Memory B cell (primary cell): ENCODE results near the gene SNCB.
A peak's percentile ranks its signal among the peaks of the same experiment; 100 is the strongest.

Source experiments
- ATAC-seq: fragments of 150-1000 bp; cut with Tn5 transposase; 2 replicates; pipeline ENCODE4 v1.10.0; 2021; ENCODE audit warnings: low read depth, mild to moderate bottlenecking, moderate library complexity
- DNase-seq, 2 donors: peaks; one replicate each; pipeline ENCODE4 v3.0.0; 2022; ENCODE audit warnings: low spot score in 2 of 2
- H3K27ac Mint-ChIP-seq: one replicate; pipeline ENCODE4 v1.8.0; 2022; ENCODE audit warnings: mild to moderate bottlenecking, moderate library complexity, mixed read lengths
- H3K27me3 Mint-ChIP-seq: one replicate; pipeline ENCODE4 v1.8.0; 2022; ENCODE audit warnings: mixed read lengths
- H3K36me3 Mint-ChIP-seq: one replicate; pipeline ENCODE4 v1.8.0; 2022; ENCODE audit warnings: mild to moderate bottlenecking, mixed read lengths
- H3K4me1 Mint-ChIP-seq: one replicate; pipeline ENCODE4 v1.8.0; 2022; ENCODE audit warnings: mixed read lengths
- H3K4me3 Mint-ChIP-seq: one replicate; pipeline ENCODE4 v1.8.0; 2022; ENCODE audit warnings: mild to moderate bottlenecking, moderate library complexity, mixed read lengths
- H3K9me3 Mint-ChIP-seq: one replicate; pipeline ENCODE4 v1.8.0; 2022; ENCODE audit warnings: mixed read lengths

The SNCB gene

GRCh38 chr5:176581361-176581760, 49.0 kb downstream of the SNCB start:
- DNase-seq = no peak
- H3K9me3 Mint-ChIP-seq = no peaks in the 10 kb centered on the region
- no peak overlapping the region for H3K27ac Mint-ChIP-seq
- H3K4me3 Mint-ChIP-seq = no peak overlapping the region
- peaks cover 3% of the 10 kb centered on the region for H3K27me3 Mint-ChIP-seq
- H3K36me3 Mint-ChIP-seq = peaks cover 2% of the 10 kb centered on the region
- peaks cover 7% of the 10 kb centered on the region for H3K4me1 Mint-ChIP-seq
- no peak for ATAC-seq

DNA sequence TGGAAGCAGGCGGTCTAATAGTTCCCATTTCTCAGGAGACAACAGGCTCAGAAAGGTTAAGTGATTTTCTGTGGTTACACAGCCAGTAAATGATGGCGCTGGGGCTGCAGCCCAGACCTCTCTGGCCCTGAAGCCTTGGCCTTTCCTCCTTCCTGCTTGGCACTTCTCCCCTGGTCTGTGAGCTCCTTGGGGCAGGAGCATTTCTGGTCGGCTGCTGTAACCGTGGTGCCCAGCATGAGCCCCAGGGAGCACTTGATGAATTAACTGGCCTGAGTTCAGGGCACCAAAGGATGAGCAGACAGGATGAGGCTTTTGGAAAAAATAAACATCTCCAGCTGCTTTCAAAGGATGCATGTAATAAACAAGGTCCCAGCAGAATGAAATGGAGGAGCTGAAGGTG, 51.0 kb downstream of the SNCB start:
- Mint-ChIP-seq H3K4me3 (no peak overlapping the region), H3K27ac (no peak overlapping the region), H3K36me3 (no peaks in the 10 kb centered on the region), H3K9me3 (no peaks in the 10 kb centered on the region), H3K27me3 (peaks cover 6% of the 10 kb centered on the region), H3K4me1 (peaks cover 8% of the 10 kb centered on the region)
- no peak for DNase-seq
- no peak for ATAC-seq

DNA sequence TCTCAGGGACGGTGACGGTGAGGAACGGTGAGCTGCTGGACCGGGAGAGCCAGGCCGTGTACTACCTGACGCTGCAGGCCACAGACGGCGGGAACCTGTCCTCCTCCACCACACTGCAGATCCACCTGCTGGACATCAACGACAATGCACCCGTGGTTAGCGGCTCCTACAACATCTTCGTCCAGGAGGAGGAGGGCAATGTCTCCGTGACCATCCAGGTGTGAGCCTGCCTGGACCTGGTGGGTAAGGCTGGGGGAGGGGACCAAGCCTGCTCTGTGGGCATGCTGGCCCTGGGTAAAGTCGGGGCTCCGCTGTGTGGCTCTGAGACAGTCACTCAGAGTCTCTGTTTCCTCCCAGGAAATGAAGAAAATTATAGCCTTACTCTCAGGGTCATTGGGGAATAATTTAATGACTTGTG, 51.9 kb downstream of the SNCB start:
- DNase-seq = peak; percentile 38 to 52
- Mint-ChIP-seq H3K4me1 (peaks cover 13% of the 10 kb centered on the region), H3K9me3 (no peaks in the 10 kb centered on the region)

GRCh38 chr5:176577312-176578176, 52.8 kb downstream of the SNCB start:
- Mint-ChIP-seq H3K4me3 (no peak overlapping the region), H3K36me3 (no peaks in the 10 kb centered on the region), H3K27me3 (peaks cover 11% of the 10 kb centered on the region), H3K4me1 (peaks cover 18% of the 10 kb centered on the region), H3K9me3 (no peaks in the 10 kb centered on the region), H3K27ac (no peak overlapping the region)
- ATAC-seq (peak; percentile 54), DNase-seq (no peak)

More for the DNA sequence above, 51.9 kb downstream of the SNCB start:
- Mint-ChIP-seq H3K36me3 (no peaks in the 10 kb centered on the region), H3K27me3 (peaks cover 6% of the 10 kb centered on the region), H3K4me3 (no peak overlapping the region), H3K27ac (no peak overlapping the region)
- peak; percentile 62 for ATAC-seq

GRCh38 chr5:176575488-176576422, 54.6 kb downstream of the SNCB start:
- DNase-seq (no peak), ATAC-seq (no peak)
- no peak overlapping the region for H3K4me3 Mint-ChIP-seq
- no peaks in the 10 kb centered on the region for H3K36me3 Mint-ChIP-seq
- H3K27me3 Mint-ChIP-seq = peaks cover 14% of the 10 kb centered on the region
- peaks cover 18% of the 10 kb centered on the region for H3K4me1 Mint-ChIP-seq
- no peak overlapping the region for H3K27ac Mint-ChIP-seq
- H3K9me3 Mint-ChIP-seq = no peaks in the 10 kb centered on the region

DNA sequence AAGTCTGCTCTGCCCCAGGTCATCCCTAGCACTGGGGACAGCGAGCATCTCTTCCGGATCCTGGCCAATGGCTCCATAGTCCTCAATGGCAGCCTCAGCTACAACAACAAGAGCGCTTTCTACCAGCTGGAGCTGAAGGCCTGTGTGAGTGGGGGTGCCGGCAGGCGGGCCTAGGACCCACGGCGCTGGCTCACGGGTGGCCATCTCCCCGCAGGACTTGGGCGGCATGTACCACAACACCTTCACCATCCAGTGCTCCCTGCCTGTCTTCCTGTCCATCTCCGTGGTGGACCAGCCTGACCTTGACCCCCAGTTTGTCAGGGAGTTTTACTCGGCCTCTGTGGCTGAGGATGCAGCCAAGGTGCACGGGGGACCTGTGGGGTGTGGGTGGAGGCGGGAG, 55.3 kb downstream of the SNCB start:
- Mint-ChIP-seq H3K27me3 (peaks cover 14% of the 10 kb centered on the region), H3K4me1 (peaks cover 18% of the 10 kb centered on the region), H3K27ac (no peak overlapping the region), H3K9me3 (no peaks in the 10 kb centered on the region), H3K4me3 (no peak overlapping the region), H3K36me3 (no peaks in the 10 kb centered on the region)
- ATAC-seq = no peak
- no peak for DNase-seq

DNA sequence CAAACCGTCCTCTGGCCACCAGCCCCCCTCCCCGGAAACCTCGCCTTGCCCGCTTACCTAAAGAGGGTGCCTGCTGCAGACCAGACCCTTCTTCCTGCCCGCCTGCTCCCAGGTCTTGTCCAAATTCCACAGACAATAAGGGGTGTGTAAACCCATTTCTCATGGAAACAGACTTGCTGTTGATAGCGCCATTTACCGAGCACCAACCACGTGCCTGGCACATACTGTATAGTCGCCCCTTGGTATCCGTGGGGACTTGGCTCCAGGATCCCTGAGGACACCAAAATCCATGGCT, 56.1 kb downstream of the SNCB start:
- peaks cover 18% of the 10 kb centered on the region for H3K4me1 Mint-ChIP-seq
- no peak overlapping the region for H3K27ac Mint-ChIP-seq
- H3K9me3 Mint-ChIP-seq = no peaks in the 10 kb centered on the region
- DNase-seq (no peak), ATAC-seq (no peak)
- H3K27me3 Mint-ChIP-seq = peaks cover 16% of the 10 kb centered on the region
- H3K4me3 Mint-ChIP-seq = no peak overlapping the region
- H3K36me3 Mint-ChIP-seq = no peaks in the 10 kb centered on the region

- DNase-seq (peak; percentile 81 to 82), ATAC-seq (peak; percentile 80)
- Mint-ChIP-seq H3K4me1 (peaks cover 18% of the 10 kb centered on the region), H3K36me3 (no peaks in the 10 kb centered on the region), H3K27me3 (peaks cover 16% of the 10 kb centered on the region), H3K9me3 (no peaks in the 10 kb centered on the region), H3K27ac (no peak overlapping the region), H3K4me3 (no peak overlapping the region)
These were observed 56.6 kb downstream of the SNCB start for GRCh38 chr5:176573564-176574296.
